H1 (cell line): ENCODE measurements around the gene ARHGEF19. TPM values are rescaled to one million over a fixed set of nuclear protein-coding genes. Genes with fewer than 3 reads are reported as not detected.

Source experiments
- SIRT6 ChIP-seq: IDR thresholded peaks from one replicate; pipeline ENCODE4 v1.7.1; 2012; ENCODE audit warnings: low read length, inconsistent platforms
- polyA plus RNA-seq, 7 experiments: library from polyadenylated mRNA; depleted of rRNA in 3 of 7; stranded (reverse) in 5 of 7; unstranded in 2 of 7; fragments of >200 nt in 5 of 7; fragments of 200-250 nt in 2 of 7; gene quantifications; 1 replicate in 5 of 7; 2 replicates in 1 of 7; 4 replicates in 1 of 7; pipeline versions ENCODE4 v1.2.1 to v1.2.3, GENCODE V29; 2011 to 2013; ENCODE audit warnings: missing spikeins in 2 of 7, mixed read lengths in 2 of 7
- total RNA-seq: library from RNA; stranded (reverse); fragmentation: NEBNext Ultra II Directional; extraction: Animal tissue kit (Norgen Biotek cat#: 25700); gene quantifications from 2 replicates; pipeline ENCODE4 v1.2.1, GENCODE V29; 2021

The ARHGEF19 gene
- total and polyA plus RNA-seq, 2 of the 8 experiments (the other 6 are each of a cell fraction or from before 2014, with no cell fraction given): 47.5 to 56.4 TPM

DNA sequence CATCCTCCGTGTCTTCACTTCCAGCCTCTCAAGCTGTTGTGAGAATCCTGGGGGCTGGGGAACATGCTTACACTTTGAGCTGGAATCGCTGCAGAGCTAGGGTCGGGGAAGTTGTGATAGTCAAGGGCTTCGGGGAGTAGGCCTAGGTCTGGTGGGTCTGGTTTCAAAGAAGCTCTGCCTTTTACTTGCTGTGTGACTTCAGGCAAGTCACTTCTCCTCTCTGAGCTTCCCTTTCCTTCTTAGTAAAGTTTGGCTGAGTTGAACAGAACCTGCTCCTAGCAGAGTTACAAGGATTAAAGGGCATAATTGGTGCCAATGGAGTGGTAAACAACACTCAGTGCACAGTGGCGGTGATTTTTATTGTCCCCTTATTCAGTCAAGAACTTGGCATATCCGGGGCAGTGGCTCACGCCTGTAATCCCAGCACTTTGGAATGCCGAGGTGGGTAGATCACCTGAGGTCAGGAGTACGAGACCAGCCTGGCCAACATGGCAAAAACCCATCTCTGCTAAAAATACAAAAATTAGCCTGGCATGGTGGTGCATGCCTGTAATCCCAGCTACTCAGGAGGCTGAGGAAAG, 25.7 kb downstream of the ARHGEF19 start (continued):
- no peak for TF ChIP-seq SIRT6
